Astrocyte (in vitro differentiated cells and primary cell): Measurements from ENCODE around the gene UROC1. TPM values are rescaled to one million over a fixed set of nuclear protein-coding genes. Genes with fewer than 3 reads are reported as not detected.

Experiments used
- DNase-seq: peaks from one replicate; pipeline ENCODE4 v3.0.0-alpha.2; 2010; ENCODE audit warnings: low read depth
- FAIRE-seq: peaks from 2 replicates; lab custom pipeline; 2011; peaks lifted over from hg19 to GRCh38; lab: Jason Lieb, UNC
- H2AFZ ChIP-seq: 2 replicates; pipeline ENCODE4 v1.6.0; 2012; ENCODE audit warnings: low read depth, low read length, inconsistent platforms
- H3K27ac ChIP-seq: 2 replicates; pipeline ENCODE4 v1.5.1; 2011; ENCODE audit warnings: low read depth, low read length, inconsistent platforms
- H3K27me3 ChIP-seq: 2 replicates; pipeline ENCODE4 v1.6.0; 2011; ENCODE audit warnings: low read length, inconsistent platforms; ENCODE audit not compliant: insufficient read depth
- H3K36me3 ChIP-seq: 2 replicates; pipeline ENCODE4 v1.5.1; 2011; ENCODE audit warnings: low read length, inconsistent platforms; ENCODE audit not compliant: insufficient read depth
- H3K4me1 ChIP-seq: 2 replicates; pipeline ENCODE4 v1.5.1; 2011; ENCODE audit warnings: low read length, inconsistent platforms; ENCODE audit not compliant: insufficient read depth
- H3K4me2 ChIP-seq: 2 replicates; pipeline ENCODE4 v1.6.0; 2012; ENCODE audit warnings: low read length, inconsistent platforms
- H3K4me3 ChIP-seq: 2 replicates; pipeline ENCODE4 v1.5.1; 2011; ENCODE audit warnings: low read depth, mild to moderate bottlenecking, low read length, inconsistent platforms; ENCODE audit not compliant: insufficient read depth
- H3K79me2 ChIP-seq: 2 replicates; pipeline ENCODE4 v1.6.0; 2012; ENCODE audit warnings: mild to moderate bottlenecking, low read length, inconsistent platforms; ENCODE audit not compliant: insufficient read depth
- H3K9ac ChIP-seq: 2 replicates; pipeline ENCODE4 v1.6.0; 2012; ENCODE audit warnings: mild to moderate bottlenecking, low read length, inconsistent platforms
- H3K9me3 ChIP-seq: 2 replicates; pipeline ENCODE4 v1.5.1; 2012; ENCODE audit warnings: low read depth, mild to moderate bottlenecking, low read length, inconsistent platforms; ENCODE audit not compliant: insufficient read depth
- H4K20me1 ChIP-seq: 2 replicates; pipeline ENCODE4 v1.6.0; 2012; ENCODE audit warnings: low read length, inconsistent platforms; ENCODE audit not compliant: insufficient read depth
- H3K27ac Mint-ChIP-seq: one replicate; pipeline ENCODE4 v1.8.0; 2021; ENCODE audit warnings: mild to moderate bottlenecking, mixed read lengths; ENCODE audit not compliant: unreplicated experiment
- H3K27me3 Mint-ChIP-seq: one replicate; pipeline ENCODE4 v1.8.0; 2021; ENCODE audit warnings: low read depth, mixed read lengths; ENCODE audit not compliant: unreplicated experiment
- H3K36me3 Mint-ChIP-seq: one replicate; pipeline ENCODE4 v1.8.0; 2021; ENCODE audit warnings: low read depth, mixed read lengths; ENCODE audit not compliant: unreplicated experiment
- H3K4me1 Mint-ChIP-seq: one replicate; pipeline ENCODE4 v1.8.0; 2021; ENCODE audit warnings: low read depth, mixed read lengths; ENCODE audit not compliant: unreplicated experiment
- H3K4me3 Mint-ChIP-seq: one replicate; pipeline ENCODE4 v1.8.0; 2021; ENCODE audit warnings: mild to moderate bottlenecking, moderate library complexity, mixed read lengths; ENCODE audit not compliant: unreplicated experiment
- H3K9me3 Mint-ChIP-seq: one replicate; pipeline ENCODE4 v1.8.0; 2021; ENCODE audit warnings: mild to moderate bottlenecking, mixed read lengths; ENCODE audit not compliant: unreplicated experiment
- EZH2 ChIP-seq: IDR thresholded peaks from 2 replicates; pipeline ENCODE4 v1.6.1; 2012; ENCODE audit warnings: mild to moderate bottlenecking, low read length, inconsistent platforms; ENCODE audit not compliant: insufficient read depth
- total RNA-seq: library from RNA; stranded (reverse); gene quantifications from 2 replicates; pipeline ENCODE4 v1.2.1, GENCODE V29; 2021
- TF ChIP-seq, protein P1 (sequence below): IDR thresholded peaks from 2 replicates; pipeline ENCODE4 v1.5.1; 2011; ENCODE audit warnings: low read depth, mild to moderate bottlenecking, inconsistent platforms, low read length, moderate library complexity; ENCODE audit not compliant: insufficient read depth

UROC1 gene
- total RNA-seq, 1 donor from 2014 or later = not detected

DNA sequence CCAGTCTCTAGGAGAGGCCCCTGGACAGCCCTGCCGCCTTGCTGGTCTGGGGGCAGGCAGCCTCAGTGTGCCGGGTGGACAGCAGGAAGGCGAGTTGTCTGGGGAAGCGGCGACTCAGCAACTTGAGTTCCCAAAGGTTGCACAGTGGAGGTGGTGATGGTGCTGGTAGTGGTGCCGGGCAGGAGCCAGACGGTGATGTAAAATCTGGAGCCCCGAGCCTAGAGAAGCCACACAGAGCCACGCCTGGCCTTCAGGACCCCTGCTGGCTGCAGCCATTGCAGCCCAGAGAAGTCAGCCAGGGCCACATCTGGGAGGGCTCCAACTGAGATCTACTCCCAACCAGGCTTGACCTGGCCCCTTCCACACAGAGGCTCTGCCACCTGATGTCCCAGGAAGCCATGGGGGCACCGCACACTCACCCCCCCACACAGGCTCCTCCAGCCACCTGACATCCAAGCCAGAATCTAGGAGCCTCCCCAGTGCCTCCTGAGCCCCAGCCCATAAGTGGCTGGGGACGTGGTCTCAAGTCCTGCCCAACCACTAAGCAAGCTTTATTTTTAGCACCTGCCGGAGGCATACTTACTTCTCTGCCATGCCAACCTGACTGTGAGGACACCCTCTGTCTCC lies 32.4 kb upstream of the UROC1 start:
- H3K4me3 Mint-ChIP-seq = no peak overlapping the region
- no peak overlapping the region for H3K27ac Mint-ChIP-seq
- no peaks in the 10 kb centered on the region for H3K9me3 Mint-ChIP-seq
- peaks cover 45% of the 10 kb centered on the region for H3K27me3 Mint-ChIP-seq
- TF ChIP-seq, protein P1, sequence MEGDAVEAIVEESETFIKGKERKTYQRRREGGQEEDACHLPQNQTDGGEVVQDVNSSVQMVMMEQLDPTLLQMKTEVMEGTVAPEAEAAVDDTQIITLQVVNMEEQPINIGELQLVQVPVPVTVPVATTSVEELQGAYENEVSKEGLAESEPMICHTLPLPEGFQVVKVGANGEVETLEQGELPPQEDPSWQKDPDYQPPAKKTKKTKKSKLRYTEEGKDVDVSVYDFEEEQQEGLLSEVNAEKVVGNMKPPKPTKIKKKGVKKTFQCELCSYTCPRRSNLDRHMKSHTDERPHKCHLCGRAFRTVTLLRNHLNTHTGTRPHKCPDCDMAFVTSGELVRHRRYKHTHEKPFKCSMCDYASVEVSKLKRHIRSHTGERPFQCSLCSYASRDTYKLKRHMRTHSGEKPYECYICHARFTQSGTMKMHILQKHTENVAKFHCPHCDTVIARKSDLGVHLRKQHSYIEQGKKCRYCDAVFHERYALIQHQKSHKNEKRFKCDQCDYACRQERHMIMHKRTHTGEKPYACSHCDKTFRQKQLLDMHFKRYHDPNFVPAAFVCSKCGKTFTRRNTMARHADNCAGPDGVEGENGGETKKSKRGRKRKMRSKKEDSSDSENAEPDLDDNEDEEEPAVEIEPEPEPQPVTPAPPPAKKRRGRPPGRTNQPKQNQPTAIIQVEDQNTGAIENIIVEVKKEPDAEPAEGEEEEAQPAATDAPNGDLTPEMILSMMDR = no peak
- TF ChIP-seq EZH2 = no peak
- H3K27me3 ChIP-seq = peaks cover 42% of the 10 kb centered on the region
- no peaks in the 10 kb centered on the region for H3K9me3 ChIP-seq
- no peaks in the 10 kb centered on the region for H3K4me1 Mint-ChIP-seq
- no peaks in the 10 kb centered on the region for H3K36me3 ChIP-seq
- H3K27ac ChIP-seq = no peak overlapping the region
- H3K36me3 Mint-ChIP-seq = no peaks in the 10 kb centered on the region
- no peak overlapping the region for H3K4me3 ChIP-seq
- no peaks in the 10 kb centered on the region for H4K20me1 ChIP-seq
- no peaks in the 10 kb centered on the region for H3K79me2 ChIP-seq
- FAIRE-seq = no peak
- no peak overlapping the region for H3K9ac ChIP-seq
- H3K4me2 ChIP-seq = no peak overlapping the region
- no peak for DNase-seq
- H2AFZ ChIP-seq = no peak overlapping the region
- H3K4me1 ChIP-seq = no peaks in the 10 kb centered on the region

DNA sequence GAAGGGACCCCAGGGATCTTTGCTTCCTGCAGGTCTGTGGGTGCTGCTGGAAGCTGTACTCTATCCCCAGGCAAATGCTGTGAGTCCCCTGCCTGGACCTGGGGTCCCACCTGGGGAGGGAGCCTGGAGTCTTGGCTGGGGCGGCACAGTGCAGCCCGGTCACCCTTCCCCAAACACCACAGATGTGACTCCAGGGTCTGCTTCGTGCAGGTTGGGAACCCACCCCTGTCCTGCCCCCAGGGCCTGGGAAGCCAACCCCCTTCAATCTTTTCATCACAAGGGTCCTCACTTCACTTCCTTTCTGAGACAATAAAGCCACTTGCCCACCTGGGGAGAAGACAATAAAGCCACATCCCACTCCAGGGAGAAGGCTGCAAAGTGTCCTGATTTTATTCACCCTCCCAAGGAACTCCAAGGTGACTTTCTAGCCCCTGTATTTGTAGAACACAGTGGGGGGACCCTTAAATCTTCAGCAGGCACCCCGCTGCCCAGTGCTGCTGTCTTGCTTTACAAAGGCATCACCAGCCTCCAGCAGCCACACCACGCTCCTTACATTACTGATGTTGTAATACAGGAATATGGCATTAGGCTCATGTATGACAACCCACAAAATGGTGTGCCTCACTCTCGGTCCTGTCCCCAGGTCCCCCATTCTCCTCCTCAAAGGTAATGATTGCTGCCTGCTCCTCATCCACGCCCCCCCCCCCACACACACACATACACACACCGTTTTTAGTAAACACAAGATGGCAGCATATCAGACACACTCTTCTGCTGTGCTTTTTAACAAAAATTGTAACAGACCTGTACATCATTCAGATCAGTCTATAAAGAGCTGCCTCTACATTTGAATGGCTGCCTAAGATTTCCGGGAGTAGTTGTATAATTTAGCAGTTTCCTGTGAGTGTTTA lies 31.2 kb upstream of the UROC1 start:
- Histone ChIP-seq H3K27ac (no peak overlapping the region), H3K9ac (no peak overlapping the region), H4K20me1 (no peaks in the 10 kb centered on the region), H3K4me3 (no peak overlapping the region), H3K4me1 (no peaks in the 10 kb centered on the region), H2AFZ (no peak overlapping the region), H3K79me2 (no peaks in the 10 kb centered on the region), H3K36me3 (no peaks in the 10 kb centered on the region), H3K9me3 (no peaks in the 10 kb centered on the region), H3K4me2 (no peak overlapping the region), H3K27me3 (peaks cover 42% of the 10 kb centered on the region)
- no peak for TF ChIP-seq EZH2
- TF ChIP-seq, protein P1 = no peak
- Mint-ChIP-seq H3K27me3 (peaks cover 44% of the 10 kb centered on the region), H3K9me3 (no peaks in the 10 kb centered on the region), H3K36me3 (no peaks in the 10 kb centered on the region), H3K4me1 (no peaks in the 10 kb centered on the region), H3K4me3 (no peak overlapping the region), H3K27ac (no peak overlapping the region)
- DNase-seq (no peak), FAIRE-seq (no peak)

DNA sequence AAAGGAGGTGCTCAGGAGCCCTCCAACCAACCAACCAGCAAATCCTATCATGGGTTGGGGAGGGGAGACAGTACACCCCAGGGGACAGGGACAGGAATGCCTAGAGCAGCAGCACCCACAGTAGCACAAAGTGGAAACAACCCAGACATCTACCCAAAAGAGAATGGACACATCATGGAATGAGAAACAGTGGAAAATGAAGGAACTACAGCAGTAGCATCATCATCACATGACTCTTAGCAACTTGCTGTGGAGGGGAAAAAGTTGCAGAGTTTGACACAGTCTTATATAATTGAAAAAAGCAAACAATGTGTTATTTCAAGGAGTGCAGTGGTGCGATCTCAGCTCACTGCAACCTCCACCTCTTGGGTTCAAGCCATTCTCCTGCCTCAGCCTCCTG lies 30.1 kb upstream of the UROC1 start:
- H3K4me2 ChIP-seq = no peak overlapping the region
- H2AFZ ChIP-seq = no peak overlapping the region
- H3K9ac ChIP-seq = no peak overlapping the region
- H3K9me3 Mint-ChIP-seq = no peaks in the 10 kb centered on the region
- no peaks in the 10 kb centered on the region for H3K4me1 Mint-ChIP-seq
- TF ChIP-seq, protein P1 = no peak
- TF ChIP-seq EZH2 = no peak
- H3K27me3 ChIP-seq = peaks cover 40% of the 10 kb centered on the region
- H3K27ac Mint-ChIP-seq = no peak overlapping the region
- no peak overlapping the region for H3K27ac ChIP-seq
- no peaks in the 10 kb centered on the region for H3K79me2 ChIP-seq
- H3K4me3 ChIP-seq = no peak overlapping the region
- FAIRE-seq (no peak), DNase-seq (no peak)
- no peaks in the 10 kb centered on the region for H3K36me3 Mint-ChIP-seq
- H3K9me3 ChIP-seq = no peaks in the 10 kb centered on the region
- H3K36me3 ChIP-seq = no peaks in the 10 kb centered on the region
- no peak overlapping the region for H3K4me3 Mint-ChIP-seq
- H3K4me1 ChIP-seq = no peaks in the 10 kb centered on the region
- H3K27me3 Mint-ChIP-seq = peaks cover 45% of the 10 kb centered on the region
- no peaks in the 10 kb centered on the region for H4K20me1 ChIP-seq
